Skeletal muscle tissue (tissue), 4 donors: ENCODE measurements around the gene NR1H2. TPM values are rescaled to one million over a fixed set of nuclear protein-coding genes. Genes with fewer than 3 reads are reported as not detected.

Source experiments
- H3K27ac ChIP-seq: one replicate; pipeline ENCODE4 v1.7.0; 2013; ENCODE audit warnings: mild to moderate bottlenecking, low read depth, low read length, inconsistent platforms
- H3K27me3 ChIP-seq, 3 donors: one replicate each; pipeline ENCODE4 v1.7.0; 2013; ENCODE audit warnings: low read length in 3 of 3; ENCODE audit not compliant: control insufficient read depth in 3 of 3, insufficient read depth in 3 of 3
- H3K36me3 ChIP-seq, 3 donors: one replicate each; pipeline ENCODE4 v1.7.0; 2013; ENCODE audit warnings: low read length in 3 of 3; ENCODE audit not compliant: control insufficient read depth in 3 of 3, insufficient read depth in 3 of 3
- H3K4me1 ChIP-seq, 3 donors: one replicate each; pipeline ENCODE4 v1.7.0; 2013; ENCODE audit warnings: low read length in 3 of 3, mild to moderate bottlenecking in 3 of 3; ENCODE audit not compliant: control insufficient read depth in 3 of 3, insufficient read depth in 3 of 3
- H3K4me3 ChIP-seq, 3 donors: one replicate each; pipeline ENCODE4 v1.7.0; 2013; ENCODE audit warnings: low read length in 3 of 3
- H3K9ac ChIP-seq, 3 donors: one replicate each; pipeline ENCODE4 v1.7.0; 2013; ENCODE audit warnings: low read length in 3 of 3, mild to moderate bottlenecking in 3 of 3, moderate library complexity in 2 of 3, low read depth in 1 of 3
- H3K9me3 ChIP-seq, 3 donors: one replicate each; pipeline ENCODE4 v1.7.0; 2013; ENCODE audit warnings: low read length in 3 of 3; ENCODE audit not compliant: control insufficient read depth in 3 of 3
- total RNA-seq: library from RNA; depleted of rRNA; stranded (reverse); fragments of >200 nt; gene quantifications from one replicate; pipeline ENCODE4 v1.2.3, GENCODE V29; 2014
- donor health status: Osteomylitis.

The NR1H2 gene
- total RNA-seq, 1 donor from 2014 or later, result 32.9 TPM

GRCh38 chr19:50431343-50432220, 55.3 kb downstream of the NR1H2 start:
- Histone ChIP-seq H3K4me3 (peak overlapping the region; percentile 74 to 86 (median 85)), H3K4me1 (peaks cover 24 to 50% (median 38%) of the 10 kb centered on the region in 3 donors), H3K27ac (peak overlapping the region; percentile 94), H3K9ac (peak overlapping the region; percentile 77 to 85 (median 85)), H3K9me3 (no peaks in the 10 kb centered on the region), H3K36me3 (peaks cover 0 to 12% (median 7%) of the 10 kb centered on the region in 3 donors), H3K27me3 (peaks cover 0 to 24% (median 5%) of the 10 kb centered on the region in 3 donors)

DNA sequence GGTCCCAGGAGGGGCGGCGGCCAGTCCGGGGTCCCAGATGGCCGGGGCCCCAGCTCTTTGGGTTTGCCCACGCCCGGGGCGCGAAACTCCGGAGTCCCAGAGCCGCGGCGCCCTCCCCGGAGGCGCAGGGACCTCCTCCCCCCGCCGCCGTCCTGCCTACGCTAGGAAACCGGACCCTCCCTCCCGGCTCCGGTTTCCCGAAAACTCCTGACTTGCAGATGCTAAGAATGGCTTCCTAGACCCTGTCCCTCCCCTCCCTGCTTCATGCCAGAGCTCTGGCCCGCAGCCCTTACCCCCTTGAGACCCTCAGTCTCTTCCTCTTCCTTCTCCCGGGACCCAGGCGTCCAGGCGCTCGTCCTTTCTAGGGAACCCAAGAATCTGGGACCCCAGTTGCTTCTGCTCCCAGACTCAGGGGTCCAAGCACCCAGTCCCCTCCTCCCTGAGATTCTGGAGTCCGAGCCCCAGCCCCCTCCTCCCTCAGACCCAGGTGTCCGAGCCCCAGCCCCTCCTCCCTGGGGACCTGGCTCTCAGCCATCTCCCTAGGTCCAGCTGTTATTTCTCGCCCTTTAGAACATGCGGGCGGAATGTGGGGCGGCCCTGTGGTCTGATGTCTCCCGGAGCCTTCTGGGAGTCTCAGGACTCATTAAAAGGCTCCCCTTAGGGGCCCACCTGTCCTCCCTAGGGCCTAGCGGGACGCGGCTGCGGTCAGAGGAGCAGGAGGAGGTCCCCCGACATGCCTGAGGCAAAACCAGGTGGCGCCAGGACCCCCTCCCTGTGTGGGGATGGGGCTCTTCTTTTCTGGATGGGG, 56.2 kb downstream of the NR1H2 start, which contains the start of gene MYBPC2:
TSS of gene MYBPC2 (plus strand) at position 672 of the 808 bp plus-strand sequence. CDS start at position 734, 62 bp downstream.
- Histone ChIP-seq H3K36me3 (peaks cover 2 to 20% (median 14%) of the 10 kb centered on the region in 3 donors), H3K9ac (peak within 1 kb of the TSS; percentile 85 to 91 (median 86)), H3K27me3 (peaks cover 0 to 29% (median 5%) of the 10 kb centered on the region in 3 donors), H3K9me3 (no peaks in the 10 kb centered on the region), H3K27ac (peak within 1 kb of the TSS; percentile 94), H3K4me1 (peaks cover 24 to 53% (median 38%) of the 10 kb centered on the region in 3 donors), H3K4me3 (peak within 1 kb of the TSS; percentile 77 to 86 (median 85))

Other genes with a start within 250 kb of the NR1H2 start
- not detected for gene IZUMO2, start 213.2 kb upstream of the NR1H2 start, total RNA-seq
- gene MYH14, start 172.8 kb upstream of the NR1H2 start, total RNA-seq, result 30.3 TPM
- under 0.01 TPM for gene KCNC3, start 47.1 kb upstream of the NR1H2 start, total RNA-seq
- gene NAPSA, start 10.8 kb upstream of the NR1H2 start, total RNA-seq, result not detected
- gene POLD1, start 7.9 kb downstream of the NR1H2 start, total RNA-seq, result 19.8 TPM
- gene SPIB, start 42.5 kb downstream of the NR1H2 start, total RNA-seq, result under 0.01 TPM
- gene MYBPC2, start 56.4 kb downstream of the NR1H2 start, total RNA-seq, result 119 TPM
- gene EMC10, start 100.0 kb downstream of the NR1H2 start, total RNA-seq, result 29.2 TPM
- 0.52 TPM for gene GARIN5A, start 100.4 kb downstream of the NR1H2 start, total RNA-seq
- 13.0 TPM for gene JOSD2, start 134.7 kb downstream of the NR1H2 start, total RNA-seq
- not detected for gene ASPDH, start 137.5 kb downstream of the NR1H2 start, total RNA-seq
- gene LRRC4B, start 192.0 kb downstream of the NR1H2 start, total RNA-seq, result 5.2 TPM